H9 (cell line): ENCODE data around the gene MIAT. TPM values are rescaled to one million over a fixed set of nuclear protein-coding genes. Genes with fewer than 3 reads are reported as not detected.

ENCODE experiments used
- DNase-seq: peaks from one replicate; pipeline ENCODE4 v3.0.0-alpha.2; 2017
- H2AFZ ChIP-seq: one replicate; pipeline ENCODE4 v1.6.1; 2013; ENCODE audit warnings: mild to moderate bottlenecking, low read length, control low read depth, moderate library complexity
- H2AK5ac ChIP-seq: 2 replicates; pipeline ENCODE4 v1.6.1; 2013; ENCODE audit warnings: low read length, control low read depth, mixed read lengths; ENCODE audit not compliant: insufficient read length
- H2BK120ac ChIP-seq: one replicate; pipeline ENCODE4 v1.6.1; 2013; ENCODE audit warnings: low read depth, mild to moderate bottlenecking, low read length, control low read depth, inconsistent platforms; ENCODE audit not compliant: poor library complexity, severe bottlenecking
- H2BK12ac ChIP-seq: 2 replicates; pipeline ENCODE4 v1.6.1; 2013; ENCODE audit warnings: low read length, control low read depth, mixed read lengths, low read depth; ENCODE audit not compliant: insufficient read length
- H2BK15ac ChIP-seq: 2 replicates; pipeline ENCODE4 v1.6.1; 2013; ENCODE audit warnings: low read depth, low read length, control low read depth
- H2BK20ac ChIP-seq: one replicate; pipeline ENCODE4 v1.6.1; 2013; ENCODE audit warnings: low read depth, mild to moderate bottlenecking, low read length, control low read depth, inconsistent platforms; ENCODE audit not compliant: poor library complexity, severe bottlenecking
- H2BK5ac ChIP-seq: 2 replicates; pipeline ENCODE4 v1.6.1; 2013; ENCODE audit warnings: low read length, control low read depth, mixed read lengths; ENCODE audit not compliant: insufficient read length
- H3K14ac ChIP-seq: 2 replicates; pipeline ENCODE4 v1.6.1; 2013; ENCODE audit warnings: low read length, control low read depth; ENCODE audit not compliant: insufficient read depth
- H3K18ac ChIP-seq: 2 replicates; pipeline ENCODE4 v1.6.1; 2013; ENCODE audit warnings: low read depth, mild to moderate bottlenecking, mixed read lengths, low read length, control low read depth; ENCODE audit not compliant: insufficient read length
- H3K23ac ChIP-seq: 2 replicates; pipeline ENCODE4 v1.6.1; 2013; ENCODE audit warnings: low read length, control low read depth, mixed read lengths, low read depth; ENCODE audit not compliant: insufficient read length
- H3K23me2 ChIP-seq: 2 replicates; pipeline ENCODE4 v1.6.1; 2013; ENCODE audit warnings: low read depth, mild to moderate bottlenecking, mixed read lengths, low read length, control low read depth; ENCODE audit not compliant: insufficient read length, poor library complexity, severe bottlenecking
- H3K27ac ChIP-seq: 2 replicates; pipeline ENCODE4 v1.5.1; 2013; ENCODE audit warnings: low read length, control low read depth, mixed read lengths, low read depth; ENCODE audit not compliant: insufficient read length
- H3K27me3 ChIP-seq: 2 replicates; pipeline ENCODE4 v1.6.1; 2013; ENCODE audit warnings: low read length, control low read depth, inconsistent platforms; ENCODE audit not compliant: insufficient read depth
- H3K4ac ChIP-seq: 2 replicates; pipeline ENCODE4 v1.6.1; 2013; ENCODE audit warnings: low read depth, mild to moderate bottlenecking, control low read depth, inconsistent platforms, low read length, moderate library complexity
- H3K4me1 ChIP-seq: 2 replicates; pipeline ENCODE4 v1.6.1; 2013; ENCODE audit warnings: low read length, control low read depth, inconsistent platforms; ENCODE audit not compliant: insufficient read depth
- H3K4me2 ChIP-seq: 2 replicates; pipeline ENCODE4 v1.6.1; 2013; ENCODE audit warnings: low read length, control low read depth, mixed read lengths; ENCODE audit not compliant: insufficient read length, insufficient read depth
- H3K56ac ChIP-seq: 2 replicates; pipeline ENCODE4 v1.6.1; 2013; ENCODE audit warnings: low read depth, mild to moderate bottlenecking, mixed read lengths, low read length, control low read depth; ENCODE audit not compliant: insufficient read length
- H3K79me1 ChIP-seq: 2 replicates; pipeline ENCODE4 v1.6.1; 2013; ENCODE audit warnings: low read depth, mild to moderate bottlenecking, moderate library complexity, low read length, control low read depth, inconsistent platforms; ENCODE audit not compliant: insufficient read depth, poor library complexity, severe bottlenecking
- H3K79me2 ChIP-seq: 2 replicates; pipeline ENCODE4 v1.6.1; 2013; ENCODE audit warnings: low read length, control low read depth, inconsistent platforms; ENCODE audit not compliant: insufficient read depth
- H3K9ac ChIP-seq: 2 replicates; pipeline ENCODE4 v1.6.1; 2013; ENCODE audit warnings: low read length, control low read depth, mixed read lengths; ENCODE audit not compliant: insufficient read length; ENCODE audit errors: extremely low read depth
- H3K9me3 ChIP-seq: one replicate; pipeline ENCODE4 v1.6.1; 2013; ENCODE audit warnings: low read depth, low read length, inconsistent platforms; ENCODE audit not compliant: control insufficient read depth
- H3T11ph ChIP-seq: one replicate; pipeline ENCODE4 v1.6.1; 2013; ENCODE audit warnings: mild to moderate bottlenecking, low read length, control low read depth, inconsistent platforms
- H4K20me1 ChIP-seq: one replicate; pipeline ENCODE4 v1.6.1; 2013; ENCODE audit not compliant: control insufficient read depth, insufficient read length, insufficient read depth
- H4K5ac ChIP-seq: 2 replicates; pipeline ENCODE4 v1.6.1; 2013; ENCODE audit warnings: low read depth, mild to moderate bottlenecking, mixed read lengths, low read length, control low read depth; ENCODE audit not compliant: insufficient read length
- H4K8ac ChIP-seq: replicated peaks from 2 replicates; pipeline ENCODE4 v1.6.1; 2013; ENCODE audit warnings: low read length, control low read depth, mixed read lengths, low read depth; ENCODE audit not compliant: insufficient read length
- H4K91ac ChIP-seq: 2 replicates; pipeline ENCODE4 v1.6.1; 2013; ENCODE audit warnings: low read depth, mild to moderate bottlenecking, moderate library complexity, mixed read lengths, low read length, control low read depth; ENCODE audit not compliant: insufficient read length
- H3K27ac Mint-ChIP-seq, 3 experiments: 2 replicates in 2 of 3; 3 replicates in 1 of 3; pipeline ENCODE4 v1.8.0; 2020 to 2021; ENCODE audit warnings: mixed read lengths in 3 of 3, mild to moderate bottlenecking in 1 of 3, moderate library complexity in 1 of 3
- H3K27me3 Mint-ChIP-seq: 2 replicates; pipeline ENCODE4 v1.8.0; 2021; ENCODE audit warnings: low read depth, mild to moderate bottlenecking, moderate library complexity, mixed read lengths
- H3K36me3 Mint-ChIP-seq, 3 experiments: 2 replicates in 2 of 3; 3 replicates in 1 of 3; pipeline ENCODE4 v1.8.0; 2020 to 2021; ENCODE audit warnings: low read depth in 3 of 3, mixed read lengths in 3 of 3; ENCODE audit not compliant: insufficient read depth in 1 of 3
- H3K4me1 Mint-ChIP-seq, 2 experiments: 2 replicates each; pipeline ENCODE4 v1.8.0; 2020; ENCODE audit warnings: mixed read lengths in 2 of 2
- H3K4me3 Mint-ChIP-seq, 2 experiments: 2 replicates in 1 of 2; 3 replicates in 1 of 2; pipeline ENCODE4 v1.8.0; 2020 to 2021; ENCODE audit warnings: mild to moderate bottlenecking in 2 of 2, mixed read lengths in 2 of 2, moderate library complexity in 1 of 2
- H3K9me3 Mint-ChIP-seq, 2 experiments: 2 replicates in 1 of 2; 3 replicates in 1 of 2; pipeline ENCODE4 v1.8.0; 2020; ENCODE audit warnings: mild to moderate bottlenecking in 2 of 2, mixed read lengths in 2 of 2, moderate library complexity in 1 of 2
- WGBS: extraction: QIAGEN DNeasy Blood & Tissue Kit; methylation state at CpG from one replicate; pipeline ENCODE4 v1.1.7; 2013; ENCODE audit warnings: missing lambda C conversion rate, low lambda C conversion rate, mixed read lengths; ENCODE audit not compliant: insufficient read length; ENCODE audit errors: extremely low coverage; 5-methylcytosine and 5-hydroxymethylcytosine counted together
- total RNA-seq: library from RNA; stranded (reverse); gene quantifications from 2 replicates; pipeline ENCODE4 v1.2.1, GENCODE V29; 2021
- TF ChIP-seq, protein P1 (sequence below): fragments of 200-600 bp; sonication (generic); conservative IDR thresholded peaks from 3 replicates; pipeline ENCODE4 v1.8.0; 2021; ENCODE audit warnings: antibody characterized with exemption, mild to moderate bottlenecking

Gene MIAT
- total RNA-seq, 1 experiment from 2014 or later: 85.6 TPM

GRCh38 chr22:26691377-26691716, 34.0 kb downstream of the MIAT start:
- H3K79me2 ChIP-seq: no peaks in the 10 kb centered on the region
- H3K4ac ChIP-seq: no peak overlapping the region
- no peak overlapping the region for H3K18ac ChIP-seq
- TF ChIP-seq, protein P1, sequence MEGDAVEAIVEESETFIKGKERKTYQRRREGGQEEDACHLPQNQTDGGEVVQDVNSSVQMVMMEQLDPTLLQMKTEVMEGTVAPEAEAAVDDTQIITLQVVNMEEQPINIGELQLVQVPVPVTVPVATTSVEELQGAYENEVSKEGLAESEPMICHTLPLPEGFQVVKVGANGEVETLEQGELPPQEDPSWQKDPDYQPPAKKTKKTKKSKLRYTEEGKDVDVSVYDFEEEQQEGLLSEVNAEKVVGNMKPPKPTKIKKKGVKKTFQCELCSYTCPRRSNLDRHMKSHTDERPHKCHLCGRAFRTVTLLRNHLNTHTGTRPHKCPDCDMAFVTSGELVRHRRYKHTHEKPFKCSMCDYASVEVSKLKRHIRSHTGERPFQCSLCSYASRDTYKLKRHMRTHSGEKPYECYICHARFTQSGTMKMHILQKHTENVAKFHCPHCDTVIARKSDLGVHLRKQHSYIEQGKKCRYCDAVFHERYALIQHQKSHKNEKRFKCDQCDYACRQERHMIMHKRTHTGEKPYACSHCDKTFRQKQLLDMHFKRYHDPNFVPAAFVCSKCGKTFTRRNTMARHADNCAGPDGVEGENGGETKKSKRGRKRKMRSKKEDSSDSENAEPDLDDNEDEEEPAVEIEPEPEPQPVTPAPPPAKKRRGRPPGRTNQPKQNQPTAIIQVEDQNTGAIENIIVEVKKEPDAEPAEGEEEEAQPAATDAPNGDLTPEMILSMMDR: no peak
- H4K8ac ChIP-seq: no peak overlapping the region
- H3K23ac ChIP-seq: no peak overlapping the region
- H3K27me3 ChIP-seq: no peaks in the 10 kb centered on the region
- H2AK5ac ChIP-seq: no peak overlapping the region
- H3K9me3 ChIP-seq: no peaks in the 10 kb centered on the region
- H3K4me2 ChIP-seq: no peak overlapping the region
- H2BK12ac ChIP-seq: no peak overlapping the region
- peaks cover 17% of the 10 kb centered on the region for H3K27me3 Mint-ChIP-seq
- H4K5ac ChIP-seq: no peak overlapping the region
- H2BK20ac ChIP-seq: no peak overlapping the region
- H2BK5ac ChIP-seq: no peak overlapping the region
- peaks cover 6 to 18% (median 12%) of the 10 kb centered on the region in 3 experiments; a peak in 6 of 7 replicates for H3K36me3 Mint-ChIP-seq
- H2AFZ ChIP-seq: no peak overlapping the region
- no peak overlapping the region for H2BK120ac ChIP-seq
- no peak overlapping the region for H3K27ac ChIP-seq
- H3K4me1 Mint-ChIP-seq: peaks cover 33% of the 10 kb centered on the region in 2 experiments
- H3K9ac ChIP-seq: no peak overlapping the region
- no peak overlapping the region for H3K56ac ChIP-seq
- H4K20me1 ChIP-seq: no peaks in the 10 kb centered on the region
- H3K4me1 ChIP-seq: 0 out of 2 replicates have a peak, but pooled peaks cover 2% of the 10 kb centered on the region
- no peak overlapping the region for H3K14ac ChIP-seq
- no peaks in the 10 kb centered on the region for H3K79me1 ChIP-seq
- no peak overlapping the region for H2BK15ac ChIP-seq
- WGBS: no CpG with 5 or more reads among the region's 6 CpGs
- H3K9me3 Mint-ChIP-seq: peaks cover 2 to 14% of the 10 kb centered on the region in 2 experiments; a peak in 3 of 5 replicates
- DNase-seq: no peak
- H3K23me2 ChIP-seq: no peaks in the 10 kb centered on the region
- H3K27ac Mint-ChIP-seq: no peak overlapping the region
- H3K4me3 Mint-ChIP-seq: no peak overlapping the region
- no peak overlapping the region for H3T11ph ChIP-seq
- H4K91ac ChIP-seq: no peak overlapping the region
